HG03135 (cell line): ENCODE data around the gene CACNG7.
"Not testable (repeated sequence)": the region's sequence is repeated elsewhere in the genome, so short reads cannot be mapped to it uniquely, and the experiment has no call there.

ENCODE experiments used
- ATAC-seq: cut with Tn5 transposase; IDR thresholded peaks from one replicate; pipeline ENCODE4 v1.9.1; 2021; ENCODE audit warnings: mild to moderate bottlenecking, moderate library complexity; ENCODE audit not compliant: unreplicated experiment

CACNG7 gene

GRCh38 chr19:53908935-53909415 is at the start of gene CACNG7:
Gene CACNG7, plus strand, starts transcription at chr19:53909278. Its CDS starts 3,554 bp downstream, at chr19:53912832.
- no peak for ATAC-seq

- ATAC-seq: no peak
Measured at GRCh38 chr19:53864308-53864836, 44.7 kb upstream of the CACNG7 start.

- no peak for ATAC-seq
Measured at GRCh38 chr19:53865523-53865917, 43.6 kb upstream of the CACNG7 start.

- ATAC-seq: no peak
Measured at GRCh38 chr19:53865918-53866864, 42.9 kb upstream of the CACNG7 start.

- ATAC-seq: no peak
Measured at GRCh38 chr19:53866865-53867224, 42.2 kb upstream of the CACNG7 start.

- ATAC-seq: peak; percentile 62
Measured at GRCh38 chr19:53867225-53868090, 41.6 kb upstream of the CACNG7 start, which contains the start of gene MYADM. Gene MYADM, plus strand, starts transcription at chr19:53867883. Its CDS starts 5,647 bp downstream, at chr19:53873530.

- ATAC-seq: peak; percentile 0
Measured at GRCh38 chr19:53868091-53868891, 40.8 kb upstream of the CACNG7 start.

GRCh38 chr19:53868892-53869804 is 39.9 kb upstream of the CACNG7 start:
- peak; percentile 40 for ATAC-seq

GRCh38 chr19:53869805-53870484 is 39.1 kb upstream of the CACNG7 start:
- not testable (repeated sequence) for ATAC-seq

GRCh38 chr19:53870485-53870844 is 38.6 kb upstream of the CACNG7 start:
- no peak for ATAC-seq

GRCh38 chr19:53871454-53871853 is 37.6 kb upstream of the CACNG7 start:
- no peak for ATAC-seq

GRCh38 chr19:53872762-53873161 is 36.3 kb upstream of the CACNG7 start:
- ATAC-seq: no peak

GRCh38 chr19:53873773-53874605 is 35.1 kb upstream of the CACNG7 start:
- no peak for ATAC-seq

- ATAC-seq: no peak
Measured at GRCh38 chr19:53874606-53874990, 34.5 kb upstream of the CACNG7 start.

- no peak for ATAC-seq
Measured at GRCh38 chr19:53875602-53876325, 33.3 kb upstream of the CACNG7 start.

GRCh38 chr19:53876651-53877224 is 32.3 kb upstream of the CACNG7 start:
- ATAC-seq: no peak

- ATAC-seq: no peak
Measured at GRCh38 chr19:53877361-53877766, 31.7 kb upstream of the CACNG7 start.
